ENCODE measurements around the gene STX10.
"Not testable (repeated sequence)": the region's sequence is repeated elsewhere in the genome, so short reads cannot be mapped to it uniquely, and the experiment has no call there.

The STX10 gene

DNA sequence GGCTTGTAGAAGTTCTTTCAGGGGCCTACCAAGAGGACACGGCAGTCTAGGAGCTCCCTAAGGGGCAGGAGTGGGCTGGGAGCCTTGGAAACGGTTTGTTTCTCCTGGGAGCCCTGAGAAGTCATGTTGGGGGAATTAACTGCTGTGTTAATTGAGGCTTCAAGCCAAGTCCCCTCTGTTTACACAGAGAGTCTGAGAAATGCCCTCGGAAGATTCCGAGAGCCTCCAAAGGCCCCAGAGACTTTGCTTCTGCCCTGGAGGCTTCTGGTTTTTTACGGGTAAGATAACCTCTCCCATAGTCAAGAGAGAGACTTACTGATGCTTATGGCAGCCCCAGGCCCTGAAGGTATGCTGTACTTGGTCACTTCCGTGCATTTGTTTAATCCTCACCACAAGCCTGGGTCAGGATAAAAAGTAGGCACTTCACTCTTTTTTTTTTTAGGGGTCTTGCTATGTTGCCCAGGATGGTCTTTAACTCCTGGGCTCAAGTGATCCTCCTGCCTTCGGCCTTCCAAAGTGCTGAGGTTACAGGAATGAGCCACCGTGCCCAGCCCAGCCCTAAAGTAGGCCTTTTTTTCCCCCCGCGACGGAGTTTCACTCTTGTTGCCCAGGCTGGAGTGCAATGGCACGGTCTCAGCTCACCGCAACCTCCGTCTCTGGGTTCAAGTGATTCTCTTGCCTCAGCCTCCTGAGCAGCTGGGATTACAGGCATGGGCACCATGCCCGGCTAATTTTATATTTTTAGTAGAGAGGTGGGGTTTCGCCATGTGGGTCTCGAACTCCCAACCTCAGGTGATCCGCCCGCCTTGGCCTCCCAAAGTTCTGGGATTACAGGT, 15.2 kb upstream of the STX10 start:
- in situ Hi-C loops (cut with MboI; ENCODE audit: low sequenced_read_pairs), result no loop called here

DNA sequence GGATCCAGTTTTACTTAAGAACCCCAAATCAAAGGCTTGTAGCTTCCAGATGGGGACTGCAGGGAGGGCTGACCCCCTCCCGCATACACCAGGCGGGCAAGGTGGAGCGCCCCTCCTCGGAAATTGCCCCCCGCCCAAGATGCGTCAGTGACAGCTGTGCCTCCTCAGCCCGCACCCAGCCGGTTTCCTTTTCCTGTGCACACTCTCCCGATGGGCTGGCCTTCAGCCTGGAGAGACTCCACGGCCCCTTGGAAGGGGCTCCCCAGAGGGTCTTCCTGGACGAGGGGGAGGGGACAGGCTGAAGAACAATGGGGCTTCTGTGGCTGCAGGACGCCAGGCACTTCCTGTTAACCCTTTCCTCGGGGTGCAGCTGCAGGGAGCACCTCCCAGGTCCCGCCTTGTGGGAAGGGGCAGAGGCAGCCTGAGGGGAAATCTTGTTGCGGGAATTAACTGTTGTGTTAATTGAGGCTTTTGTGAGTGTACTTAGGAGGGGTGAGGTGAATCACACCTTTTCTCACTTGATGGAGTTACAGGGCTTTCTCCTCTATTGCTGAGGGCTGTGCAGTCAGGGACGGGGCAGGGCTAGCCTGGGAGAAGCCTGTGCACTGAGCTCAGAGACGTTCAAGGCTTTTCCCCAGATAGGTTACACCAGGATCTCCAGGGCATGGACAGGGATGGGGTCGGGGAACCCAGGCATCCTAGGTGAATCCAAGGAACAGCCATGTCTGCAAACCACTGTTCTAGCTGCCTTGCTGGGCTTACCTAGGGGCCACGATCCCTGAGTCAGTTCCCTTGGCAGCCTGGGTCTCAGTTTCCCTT, 14.4 kb upstream of the STX10 start:
- in situ Hi-C loops (cut with MboI; ENCODE audit: low sequenced_read_pairs), result no loop called here

DNA sequence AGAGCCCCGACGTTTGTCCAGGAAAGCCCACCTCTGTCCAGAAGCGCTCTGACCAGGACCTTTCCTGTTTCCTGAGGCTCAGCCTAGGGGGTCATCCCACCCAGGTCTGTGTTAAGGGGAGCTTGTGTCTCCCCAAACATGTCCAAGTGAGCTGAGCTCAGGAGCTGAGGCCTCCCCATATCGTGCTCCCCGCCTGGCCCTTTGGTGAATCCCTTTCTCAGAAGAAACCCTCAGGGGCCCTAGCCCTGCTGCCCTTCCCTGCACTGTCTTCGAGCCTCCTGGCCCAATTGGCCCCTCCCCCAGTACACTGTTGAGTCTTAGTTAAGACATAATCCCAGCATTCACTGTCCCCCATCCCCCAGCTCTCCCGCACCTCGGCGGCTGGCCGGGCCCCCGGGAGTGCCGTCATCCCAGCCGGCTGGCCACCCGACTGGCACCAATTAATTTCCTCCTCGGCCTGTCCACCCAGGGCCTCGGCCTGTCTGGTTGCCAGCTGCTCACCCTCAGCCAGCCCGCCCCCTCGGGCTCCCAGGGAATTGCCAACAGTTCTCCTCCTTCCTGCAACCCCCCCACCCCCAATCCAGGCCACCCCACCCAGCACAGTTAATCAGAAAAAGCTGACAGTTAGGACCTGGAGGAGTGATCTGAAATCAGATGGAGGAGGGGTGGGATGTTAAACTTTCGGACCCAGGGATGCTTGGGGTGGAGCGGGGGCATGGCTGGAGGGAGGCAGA, 13.6 kb upstream of the STX10 start:
- in situ Hi-C loops (cut with MboI; ENCODE audit: low sequenced_read_pairs), result no loop called here

DNA sequence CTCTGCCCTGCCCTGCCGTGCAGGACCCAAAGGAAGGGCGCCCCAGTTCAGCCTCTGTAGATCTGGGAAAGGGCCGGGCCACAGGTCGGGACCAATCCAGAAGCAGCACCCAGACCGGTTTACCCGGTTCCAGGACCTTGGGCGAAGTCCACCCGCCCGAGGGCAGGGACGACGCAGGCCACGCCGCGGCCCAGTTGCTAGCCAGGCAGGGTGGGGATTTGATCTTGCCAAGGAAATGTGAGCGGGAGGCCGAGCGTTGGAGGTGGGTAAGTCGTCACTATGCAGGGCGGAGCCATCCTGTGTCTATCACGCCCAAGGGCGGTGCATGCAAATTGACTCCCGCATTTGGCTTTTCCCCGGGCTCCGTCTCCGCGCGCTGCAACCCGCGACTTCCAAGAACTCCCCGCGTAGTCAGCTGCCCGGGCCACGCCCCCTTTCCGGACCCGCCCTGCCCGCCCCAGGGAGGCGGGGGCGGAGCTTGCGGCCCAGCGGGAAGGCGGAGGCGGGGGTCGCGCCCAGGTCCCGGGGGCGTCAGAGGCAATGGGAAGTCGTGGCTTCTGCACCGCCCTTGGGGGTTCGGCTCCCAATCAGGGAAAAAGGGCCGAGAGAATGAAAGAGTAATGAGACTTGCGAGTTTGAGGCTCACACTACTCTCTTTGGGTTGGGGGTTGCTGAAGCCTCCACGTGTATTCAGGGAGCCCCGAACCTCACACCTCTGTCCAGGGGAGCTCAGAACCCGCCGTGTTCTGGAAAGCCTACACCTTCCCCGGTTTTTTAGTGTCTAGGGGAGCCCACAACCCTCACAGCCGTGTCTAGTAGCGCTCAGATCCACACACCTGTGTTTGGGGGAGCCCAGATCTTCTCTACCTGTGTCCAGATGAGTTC, 12.8 kb upstream of the STX10 start:
- in situ Hi-C loops (cut with MboI; ENCODE audit: low sequenced_read_pairs), result no loop called here

DNA sequence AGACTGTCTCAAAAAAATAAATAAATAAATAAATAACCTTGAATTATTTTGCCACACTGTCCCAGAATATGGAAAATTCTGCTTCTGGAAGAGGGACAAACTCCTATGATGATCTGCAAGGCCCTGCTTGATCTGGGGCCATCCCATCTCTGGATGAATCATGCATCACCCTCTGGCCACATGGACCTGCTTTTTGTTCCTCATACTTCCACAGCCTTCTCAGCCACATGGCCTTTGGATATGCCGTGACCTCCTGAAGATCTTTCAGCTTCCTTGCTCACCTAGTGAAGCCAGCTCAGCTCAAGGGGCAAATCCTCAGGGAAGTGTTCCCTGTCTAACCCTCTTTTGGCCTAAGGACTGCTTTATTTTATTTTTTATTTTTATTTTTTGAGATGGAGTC, 10.4 kb upstream of the STX10 start:
- in situ Hi-C loops (cut with MboI; ENCODE audit: low sequenced_read_pairs), result no loop called here

DNA sequence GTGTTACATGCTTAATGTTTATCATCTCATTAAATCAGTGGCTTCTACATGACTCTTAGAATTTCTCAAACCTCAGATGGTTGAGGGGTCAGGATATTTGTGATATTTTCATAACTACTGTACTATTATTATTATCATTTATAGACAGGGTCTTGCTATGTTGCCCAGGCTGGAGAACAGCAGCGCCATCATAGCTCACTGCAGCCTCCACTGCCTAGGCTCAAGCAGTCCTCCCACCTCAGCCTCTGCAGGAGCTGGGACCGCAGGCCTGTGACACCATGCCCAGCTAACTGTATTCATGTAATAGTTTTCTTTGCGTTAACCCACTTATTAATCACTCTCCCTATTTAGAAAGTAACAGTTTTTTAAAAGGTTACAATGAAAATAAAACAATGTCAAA, 9.5 kb upstream of the STX10 start:
- in situ Hi-C loops (cut with MboI; ENCODE audit: low sequenced_read_pairs), result no loop called here

DNA sequence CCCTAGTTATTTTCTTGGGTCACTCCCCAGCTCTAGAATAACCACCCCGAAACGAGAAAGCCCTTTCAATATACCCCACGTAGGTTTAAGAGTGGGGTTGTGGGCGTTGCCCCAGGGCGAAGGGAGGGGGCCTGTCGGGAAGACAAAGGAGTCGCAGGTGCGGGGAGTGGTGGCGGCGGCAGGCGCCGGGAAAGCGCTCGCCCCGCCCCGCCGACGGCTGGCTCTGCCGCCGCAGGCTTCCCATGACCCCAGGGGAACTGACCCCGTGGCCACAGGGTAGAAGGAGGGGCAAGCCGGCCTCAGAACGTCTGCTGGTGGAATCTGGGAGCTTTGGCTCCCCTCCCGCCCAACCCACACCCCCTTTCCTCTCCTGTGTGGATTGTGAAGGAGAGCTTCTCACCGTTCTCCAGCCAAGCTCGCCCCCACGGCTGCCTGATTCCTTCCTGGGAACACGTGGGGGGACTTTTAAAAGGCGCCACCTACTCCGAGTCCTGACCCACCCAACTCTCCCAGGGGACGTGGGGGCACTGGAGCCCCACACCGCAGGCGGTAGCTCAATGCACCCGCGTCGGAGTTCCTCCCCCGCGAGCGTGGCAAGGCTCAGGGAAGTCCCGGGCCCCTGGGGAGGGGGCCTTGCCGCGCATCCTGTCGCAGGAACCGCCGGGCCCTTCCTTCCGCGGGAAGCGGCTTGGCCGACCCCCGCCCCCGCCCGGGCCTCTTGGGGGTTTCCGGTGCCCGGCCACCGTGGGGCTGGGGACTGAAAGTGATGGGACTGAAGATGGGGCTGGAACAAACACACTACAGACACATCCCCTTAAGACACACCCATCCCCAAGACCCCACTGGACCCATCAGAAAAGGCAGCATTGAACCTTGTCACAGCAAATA, 5.5 kb upstream of the STX10 start:
- in situ Hi-C loops (cut with MboI; ENCODE audit: low sequenced_read_pairs), result no loop called here

DNA sequence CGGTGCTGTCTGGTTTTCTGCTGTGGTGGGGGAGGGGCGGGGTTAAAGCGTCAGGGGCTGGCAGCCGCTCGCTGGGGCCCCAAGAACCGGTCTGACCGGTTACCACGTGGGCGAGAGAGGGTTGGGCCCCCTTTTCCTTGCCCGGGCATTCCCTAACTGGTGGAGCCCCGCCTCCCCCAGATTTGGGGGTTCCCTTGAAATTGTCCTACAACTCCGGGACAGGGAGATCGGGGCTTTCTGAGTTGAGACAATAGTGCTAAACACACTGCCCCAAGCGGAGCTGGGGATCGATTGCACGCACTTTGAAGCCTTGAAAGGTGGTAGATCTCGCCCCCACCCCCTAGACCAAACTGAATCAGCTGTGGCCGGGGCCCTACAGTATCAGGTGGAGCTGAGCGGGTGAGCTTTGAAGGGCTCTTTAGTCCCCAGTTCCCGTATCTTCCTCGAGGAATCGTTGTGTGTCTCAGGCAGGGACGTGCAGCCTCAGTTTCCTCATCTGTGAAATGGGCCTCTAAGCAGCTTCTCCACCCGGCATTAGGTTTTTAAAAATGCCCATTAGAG, 4.8 kb upstream of the STX10 start:
- in situ Hi-C loops (cut with MboI; ENCODE audit: low sequenced_read_pairs), result no loop called here

DNA sequence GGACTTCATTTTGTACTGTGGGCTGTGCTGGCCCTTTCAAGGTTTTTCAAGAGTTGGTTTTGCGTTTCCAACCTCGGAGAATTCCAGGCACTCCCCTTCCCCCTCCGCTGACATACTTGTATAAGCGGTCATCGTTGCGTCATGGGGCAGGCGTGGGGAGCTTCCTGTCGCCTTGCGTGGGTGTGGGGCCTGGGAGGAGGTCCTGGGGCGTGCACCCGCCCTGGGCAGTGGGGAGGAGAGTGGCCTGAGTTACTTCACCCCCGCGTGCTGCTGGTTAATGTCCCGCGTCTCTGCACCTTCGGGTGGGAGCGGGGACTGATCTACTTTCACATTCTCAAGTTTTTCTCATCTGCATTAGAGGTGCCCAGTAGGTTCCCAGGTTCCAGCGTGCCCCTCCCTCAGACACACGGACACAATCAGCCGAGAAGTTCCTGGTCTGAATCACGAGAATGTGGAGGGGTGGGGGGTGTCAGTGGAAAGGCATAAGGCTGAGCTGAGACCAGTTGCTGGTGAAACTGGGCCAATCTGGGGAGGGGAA, 4.1 kb upstream of the STX10 start:
- in situ Hi-C loops (cut with MboI; ENCODE audit: low sequenced_read_pairs), result no loop called here

DNA sequence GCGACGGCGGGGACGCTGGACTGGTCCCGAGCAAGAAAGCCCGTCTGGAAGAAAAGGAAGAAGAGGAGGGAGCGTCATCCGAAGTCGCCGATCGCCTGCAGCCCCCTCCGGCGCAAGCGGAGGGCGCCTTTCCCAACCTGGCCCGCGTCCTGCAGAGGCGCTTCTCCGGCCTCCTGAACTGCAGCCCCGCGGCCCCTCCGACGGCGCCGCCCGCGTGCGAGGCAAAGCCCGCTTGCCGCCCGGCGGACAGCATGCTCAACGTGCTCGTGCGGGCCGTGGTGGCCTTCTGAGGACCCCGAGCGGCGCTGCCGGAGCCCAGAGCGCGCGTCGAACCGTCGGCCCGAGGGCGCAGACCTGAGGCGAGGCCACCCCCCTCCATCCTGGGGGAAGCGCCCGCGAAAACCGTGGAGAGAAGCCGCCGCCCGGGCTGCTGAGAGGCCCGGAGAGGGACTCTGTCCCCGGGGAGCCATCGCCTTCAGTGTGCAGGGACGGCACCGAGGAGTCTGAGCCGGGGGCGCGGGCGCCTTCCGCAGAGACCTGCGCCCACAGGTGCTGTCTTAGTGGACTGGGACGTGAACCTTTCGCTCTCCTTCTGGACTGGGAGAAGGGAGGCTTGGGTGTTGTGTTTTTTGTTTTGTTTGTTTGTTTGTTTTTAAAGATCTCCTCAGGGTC, 3.5 kb upstream of the STX10 start:
- in situ Hi-C loops (cut with MboI; ENCODE audit: low sequenced_read_pairs), result no loop called here

DNA sequence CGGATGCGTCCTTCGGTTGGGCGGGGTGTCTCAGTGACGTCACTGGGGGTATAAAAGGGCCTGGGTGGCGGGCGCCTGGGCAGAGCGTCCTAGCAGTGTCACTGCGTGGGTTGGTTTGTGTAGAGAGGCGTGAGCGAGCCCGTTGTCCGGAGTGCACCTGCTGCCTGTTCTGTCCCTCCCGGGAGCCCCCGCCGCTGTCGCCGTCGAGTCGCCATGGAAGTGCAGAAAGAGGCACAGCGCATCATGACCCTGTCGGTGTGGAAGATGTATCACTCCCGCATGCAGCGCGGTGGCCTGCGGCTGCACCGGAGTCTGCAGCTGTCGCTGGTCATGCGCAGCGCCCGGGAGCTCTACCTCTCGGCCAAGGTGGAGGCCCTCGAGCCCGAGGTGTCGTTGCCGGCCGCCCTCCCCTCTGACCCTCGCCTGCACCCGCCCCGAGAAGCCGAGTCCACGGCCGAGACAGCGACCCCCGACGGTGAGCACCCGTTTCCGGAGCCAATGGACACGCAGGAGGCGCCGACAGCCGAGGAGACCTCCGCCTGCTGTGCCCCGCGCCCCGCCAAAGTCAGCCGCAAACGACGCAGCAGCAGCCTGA, 2.9 kb upstream of the STX10 start:
- in situ Hi-C loops (cut with MboI; ENCODE audit: low sequenced_read_pairs), result no loop called here

DNA sequence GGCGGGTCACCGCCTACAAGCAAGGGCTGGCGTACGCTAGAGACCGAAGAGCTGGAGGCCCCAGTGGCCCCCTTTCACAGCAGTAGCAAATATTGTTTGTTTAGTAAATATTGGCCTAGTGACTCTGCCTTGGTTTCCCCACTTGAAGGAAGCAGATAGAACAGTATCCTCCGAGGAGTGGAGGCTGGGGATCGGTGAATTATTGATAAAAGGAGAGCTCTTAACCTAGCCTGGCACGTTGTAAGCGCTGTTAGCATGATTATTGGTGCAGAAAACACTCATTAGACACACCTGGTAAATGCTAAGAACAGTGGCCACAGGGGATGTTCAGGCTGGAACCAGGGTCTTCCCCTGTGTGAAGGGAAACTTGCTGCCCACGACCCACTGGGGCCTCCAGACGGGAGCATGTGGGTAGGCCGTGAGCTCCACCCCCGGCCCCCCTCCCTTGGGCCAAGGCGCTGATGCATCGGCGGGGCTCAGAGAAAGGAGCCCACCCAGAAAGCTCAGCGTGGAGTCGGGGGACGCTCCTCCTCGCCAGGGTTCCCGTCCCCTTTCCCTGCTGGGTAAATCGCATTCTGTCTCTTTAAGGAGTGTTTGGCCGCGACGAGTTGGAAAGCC, 2.3 kb upstream of the STX10 start:
- in situ Hi-C loops (cut with MboI; ENCODE audit: low sequenced_read_pairs), result no loop called here

DNA sequence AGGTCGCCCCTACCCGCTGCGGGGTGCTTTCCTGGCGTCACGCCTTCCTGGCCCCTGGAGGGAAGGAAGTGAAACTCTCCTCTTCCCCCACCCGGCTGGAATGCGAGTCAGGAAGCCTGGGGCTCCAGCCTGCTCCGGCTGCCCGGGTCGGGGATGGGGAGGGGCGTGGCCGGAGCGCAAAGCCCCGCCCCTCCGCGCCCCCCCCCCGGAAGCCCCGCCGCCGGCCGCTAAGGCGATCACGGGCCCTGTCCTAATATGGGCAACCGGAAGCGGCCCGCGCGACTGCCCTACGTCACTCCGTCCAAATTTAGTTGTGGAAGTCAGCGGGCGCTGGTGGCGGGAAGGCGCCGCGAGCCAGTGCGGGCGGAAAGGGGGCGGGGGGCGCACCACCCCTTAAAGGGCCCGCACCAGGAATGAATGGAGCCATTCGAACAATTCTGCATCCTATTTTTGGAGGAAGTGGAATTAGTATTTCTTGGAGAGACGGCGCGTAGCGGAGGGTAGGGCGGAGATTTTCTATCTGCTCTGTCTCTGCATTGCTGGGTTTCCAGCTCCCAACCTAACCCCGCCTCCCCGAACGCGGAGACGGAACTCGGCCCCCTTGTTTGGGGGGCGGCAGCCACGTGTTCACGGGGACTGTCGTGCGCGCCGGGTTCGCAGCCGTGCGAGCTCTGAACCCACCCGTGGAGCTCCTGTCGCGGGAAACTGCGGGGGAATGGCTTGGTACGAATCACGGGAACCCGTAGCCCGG, 1.6 kb upstream of the STX10 start:
- in situ Hi-C loops (cut with MboI; ENCODE audit: low sequenced_read_pairs), result no loop called here

DNA sequence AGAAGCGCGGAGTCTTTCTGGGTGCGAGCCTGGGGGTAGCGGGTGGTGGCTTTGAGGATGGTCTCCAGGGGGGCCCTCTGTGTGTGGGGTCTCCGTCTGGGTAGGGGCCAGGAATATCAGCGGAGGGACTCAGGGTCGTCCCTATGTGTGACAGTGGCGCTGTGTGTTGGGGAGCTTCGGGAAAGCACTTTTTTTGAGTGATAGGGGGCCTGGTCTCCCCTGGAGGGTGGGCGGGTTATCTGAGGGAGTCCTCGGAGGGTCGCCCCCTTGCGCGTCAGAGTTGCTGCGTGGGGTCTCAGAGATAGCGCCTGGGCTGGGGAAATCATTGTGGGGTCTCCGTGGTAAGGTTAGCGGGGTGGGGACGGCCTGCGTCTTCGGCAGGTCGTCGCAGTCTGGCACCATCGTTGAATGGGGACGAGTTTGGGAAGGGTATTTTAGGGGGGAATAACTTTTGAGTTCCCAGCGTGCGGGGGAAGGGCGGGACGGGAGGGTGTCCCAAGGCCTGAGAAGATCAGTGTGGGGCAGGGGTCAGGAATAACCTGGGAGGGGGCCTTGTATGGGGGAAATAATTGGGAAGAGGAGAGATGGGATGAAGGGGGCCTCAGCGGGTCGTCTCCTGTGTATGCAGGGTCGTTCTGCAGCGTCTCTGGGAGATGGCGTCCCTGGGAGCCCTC, 893 bp upstream of the STX10 start:
- in situ Hi-C loops (cut with MboI; ENCODE audit: low sequenced_read_pairs), result no loop called here

DNA sequence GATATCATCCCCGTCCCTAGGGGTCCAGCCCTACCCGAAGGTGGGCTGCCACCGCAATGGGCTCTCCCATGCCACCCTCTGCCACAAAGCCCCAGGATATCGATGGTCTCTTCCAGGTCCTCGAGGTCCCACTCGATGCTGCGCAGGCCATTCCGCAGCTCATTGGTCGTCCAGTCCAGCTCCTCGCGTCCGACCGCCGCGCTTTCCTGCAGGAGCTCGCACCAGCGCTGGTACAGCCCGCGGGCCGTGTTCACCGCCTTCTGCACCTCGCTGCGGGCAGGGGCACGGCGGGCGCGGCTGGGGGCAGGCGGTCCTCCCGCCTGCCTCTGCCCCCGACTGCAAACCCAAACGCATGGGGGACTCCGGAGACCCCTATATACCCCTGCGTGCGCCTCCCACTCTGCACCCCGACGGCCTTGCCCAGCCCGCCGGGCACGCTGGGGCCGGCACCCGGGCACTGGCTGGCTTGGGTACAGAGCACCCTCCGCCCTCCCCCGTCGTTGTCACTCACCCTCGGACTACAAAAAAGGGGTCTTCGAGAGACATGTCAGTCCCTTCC, 468 bp downstream of the STX10 start:
- in situ Hi-C loops (cut with MboI; ENCODE audit: low sequenced_read_pairs), result no loop called here

DNA sequence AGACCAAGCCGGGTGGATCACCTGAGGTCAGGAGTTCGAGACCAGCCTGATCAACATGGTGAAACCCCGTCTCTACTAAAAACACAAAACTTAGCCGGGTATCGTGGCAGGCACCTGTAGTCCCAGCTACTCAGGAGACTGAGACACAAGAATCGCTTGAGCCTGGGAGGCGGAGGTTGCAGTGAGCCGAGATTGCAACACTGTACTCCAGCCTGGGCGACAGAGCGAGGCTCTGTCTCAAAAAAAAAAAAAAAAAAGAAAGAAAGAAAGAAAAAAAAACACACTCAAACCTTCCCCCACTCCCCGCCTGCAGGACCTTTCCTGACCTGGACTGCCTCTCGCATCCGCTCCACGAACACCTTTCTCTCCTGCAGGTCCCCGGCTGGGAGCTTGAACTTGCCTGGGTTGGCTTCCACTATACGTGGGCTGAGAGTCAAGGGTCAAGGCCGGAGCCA, 975 bp downstream of the STX10 start:
- in situ Hi-C loops (cut with MboI; ENCODE audit: low sequenced_read_pairs), result not testable (repeated sequence)
